Type B pancreatic cell (in vitro differentiated cells): ENCODE measurements around the gene HNRNPA0. TPM values are rescaled to one million over a fixed set of nuclear protein-coding genes. Genes with fewer than 3 reads are reported as not detected.

ENCODE experiments used
- DNase-seq: peaks from one replicate; pipeline ENCODE4 v3.0.0; 2021; ENCODE audit warnings: mixed read lengths; ENCODE audit not compliant: unreplicated experiment; ENCODE audit errors: extremely low spot score
- H3K27ac Mint-ChIP-seq: 2 replicates; pipeline ENCODE4 v1.8.0; 2021; ENCODE audit warnings: mild to moderate bottlenecking, mixed read lengths
- H3K27me3 Mint-ChIP-seq: 2 replicates; pipeline ENCODE4 v1.8.0; 2021; ENCODE audit warnings: mixed read lengths
- H3K36me3 Mint-ChIP-seq: 2 replicates; pipeline ENCODE4 v1.8.0; 2021; ENCODE audit warnings: mixed read lengths
- H3K4me1 Mint-ChIP-seq: one replicate; pipeline ENCODE4 v1.8.0; 2021; ENCODE audit warnings: mixed read lengths; ENCODE audit not compliant: unreplicated experiment
- H3K4me3 Mint-ChIP-seq: 2 replicates; pipeline ENCODE4 v1.8.0; 2021; ENCODE audit warnings: mild to moderate bottlenecking, mixed read lengths
- H3K9me3 Mint-ChIP-seq: 2 replicates; pipeline ENCODE4 v1.8.0; 2021; ENCODE audit warnings: mixed read lengths
- CTCF ChIP-seq: fragments of 200-600 bp; sonication (generic); conservative IDR thresholded peaks from 2 replicates; pipeline ENCODE4 v1.5.0; 2021; ENCODE audit warnings: antibody characterized with exemption, mild to moderate bottlenecking
- total RNA-seq: library from RNA; stranded (reverse); gene quantifications from 2 replicates; pipeline ENCODE4 v1.2.1, GENCODE V29; 2021; ENCODE audit warnings: low replicate concordance

The HNRNPA0 gene
- total RNA-seq, 1 donor from 2014 or later: 67.0 TPM

- Mint-ChIP-seq H3K9me3 (no peaks in the 10 kb centered on the region), H3K4me3 (no peak overlapping the region), H3K27ac (no peak overlapping the region), H3K36me3 (peaks cover 3% of the 10 kb centered on the region), H3K27me3 (no peaks in the 10 kb centered on the region), H3K4me1 (no peaks in the 10 kb centered on the region)
- TF ChIP-seq CTCF: no peak
- DNase-seq: no peak
These were observed 53.9 kb downstream of the HNRNPA0 start for GRCh38 chr5:137700282-137700680.

GRCh38 chr5:137699336-137700281 lies 54.6 kb downstream of the HNRNPA0 start:
- no peaks in the 10 kb centered on the region for H3K9me3 Mint-ChIP-seq
- H3K27me3 Mint-ChIP-seq: no peaks in the 10 kb centered on the region
- H3K4me1 Mint-ChIP-seq: no peaks in the 10 kb centered on the region
- H3K36me3 Mint-ChIP-seq: peaks cover 3% of the 10 kb centered on the region
- H3K4me3 Mint-ChIP-seq: no peak overlapping the region
- H3K27ac Mint-ChIP-seq: no peak overlapping the region
- TF ChIP-seq CTCF: no peak
- DNase-seq: no peak

- no peak for DNase-seq
- TF ChIP-seq CTCF: no peak
- peaks cover 8% of the 10 kb centered on the region for H3K36me3 Mint-ChIP-seq
These were observed 57.7 kb downstream of the HNRNPA0 start for GRCh38 chr5:137696481-137696880.

DNA sequence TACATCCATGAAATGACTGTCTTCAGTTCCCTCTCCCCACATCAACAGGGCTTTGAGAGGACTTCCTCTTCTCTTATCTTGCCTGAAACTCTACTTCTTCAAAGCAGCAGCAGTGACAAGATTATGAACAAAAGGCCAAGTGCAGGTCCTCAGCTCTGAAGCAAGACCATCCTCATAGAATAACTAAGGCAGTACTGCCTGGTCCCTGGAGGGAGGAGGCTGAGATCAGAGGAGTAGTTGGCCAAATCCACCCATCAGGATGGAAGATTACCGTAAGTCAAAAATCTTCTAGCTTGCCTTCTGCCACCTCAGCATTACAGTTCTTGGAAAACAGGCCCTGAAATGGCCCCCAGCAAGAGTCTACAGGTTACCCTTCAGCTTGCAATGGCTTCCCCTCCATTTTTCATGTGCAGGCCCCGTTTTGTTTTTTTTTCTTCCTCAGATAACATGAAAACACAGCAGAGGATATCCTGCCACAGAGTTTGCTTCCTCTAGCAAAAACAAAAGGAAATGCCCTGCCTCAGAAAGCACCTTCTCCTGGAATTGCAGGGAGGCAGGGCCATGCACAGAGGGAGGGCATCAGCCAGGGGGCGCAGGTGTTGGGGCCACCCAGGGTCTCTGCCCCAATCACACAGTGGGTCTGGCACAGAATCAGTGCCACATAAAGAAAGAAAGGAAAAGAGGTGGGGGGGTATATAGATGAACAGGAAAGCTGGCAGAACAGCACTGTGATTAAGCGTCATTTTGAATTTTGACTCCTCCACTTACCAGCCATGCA lies 58.3 kb downstream of the HNRNPA0 start:
- H3K9me3 Mint-ChIP-seq: no peaks in the 10 kb centered on the region
- no peaks in the 10 kb centered on the region for H3K4me1 Mint-ChIP-seq
- no peak for TF ChIP-seq CTCF
- H3K27ac Mint-ChIP-seq: no peak overlapping the region
- no peak for DNase-seq
- no peak overlapping the region for H3K4me3 Mint-ChIP-seq
- H3K36me3 Mint-ChIP-seq: peaks cover 8% of the 10 kb centered on the region
- H3K27me3 Mint-ChIP-seq: no peaks in the 10 kb centered on the region

More at GRCh38 chr5:137696481-137696880, 57.7 kb downstream of the HNRNPA0 start:
- no peaks in the 10 kb centered on the region for H3K9me3 Mint-ChIP-seq
- no peaks in the 10 kb centered on the region for H3K27me3 Mint-ChIP-seq
- no peak overlapping the region for H3K27ac Mint-ChIP-seq
- H3K4me1 Mint-ChIP-seq: no peaks in the 10 kb centered on the region
- no peak overlapping the region for H3K4me3 Mint-ChIP-seq

Other genes starting within 250 kb of the HNRNPA0 start
- 7.5 and 9.7 TPM in 2 replicates for gene KLHL3, start 18.3 kb downstream of the HNRNPA0 start, total RNA-seq
- gene MYOT, start 113.5 kb upstream of the HNRNPA0 start, total RNA-seq: 0.56 TPM in 1 of 2 replicates, not detected in the other
- not detected in 2 replicates for gene PKD2L2, start 135.1 kb upstream of the HNRNPA0 start, total RNA-seq